Endometrial microvascular endothelial cells (primary cell): Measurements from ENCODE around the gene SPPL3. TPM values are rescaled to one million over a fixed set of nuclear protein-coding genes. Genes with fewer than 3 reads are reported as not detected.
"Not testable (repeated sequence)": the region's sequence is repeated elsewhere in the genome, so short reads cannot be mapped to it uniquely, and the experiment has no call there.

Source experiments
- in situ Hi-C: cut with HindIII; loops from 2 replicates; pipeline ENCODE4 v1.10.0; 2017; ENCODE audit warnings: low sequenced_read_pairs, low pct_unique_long_range_greater_than_20kb; ENCODE audit errors: inconsistent ontology term
- total RNA-seq: library from RNA; depleted of rRNA; stranded (reverse); fragments of >200 nt; gene quantifications from one replicate; pipeline ENCODE4 v1.2.3, GENCODE V29; 2015; ENCODE audit errors: inconsistent ontology term

The SPPL3 gene, protein sequence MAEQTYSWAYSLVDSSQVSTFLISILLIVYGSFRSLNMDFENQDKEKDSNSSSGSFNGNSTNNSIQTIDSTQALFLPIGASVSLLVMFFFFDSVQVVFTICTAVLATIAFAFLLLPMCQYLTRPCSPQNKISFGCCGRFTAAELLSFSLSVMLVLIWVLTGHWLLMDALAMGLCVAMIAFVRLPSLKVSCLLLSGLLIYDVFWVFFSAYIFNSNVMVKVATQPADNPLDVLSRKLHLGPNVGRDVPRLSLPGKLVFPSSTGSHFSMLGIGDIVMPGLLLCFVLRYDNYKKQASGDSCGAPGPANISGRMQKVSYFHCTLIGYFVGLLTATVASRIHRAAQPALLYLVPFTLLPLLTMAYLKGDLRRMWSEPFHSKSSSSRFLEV
- 14.1 TPM for total RNA-seq

DNA sequence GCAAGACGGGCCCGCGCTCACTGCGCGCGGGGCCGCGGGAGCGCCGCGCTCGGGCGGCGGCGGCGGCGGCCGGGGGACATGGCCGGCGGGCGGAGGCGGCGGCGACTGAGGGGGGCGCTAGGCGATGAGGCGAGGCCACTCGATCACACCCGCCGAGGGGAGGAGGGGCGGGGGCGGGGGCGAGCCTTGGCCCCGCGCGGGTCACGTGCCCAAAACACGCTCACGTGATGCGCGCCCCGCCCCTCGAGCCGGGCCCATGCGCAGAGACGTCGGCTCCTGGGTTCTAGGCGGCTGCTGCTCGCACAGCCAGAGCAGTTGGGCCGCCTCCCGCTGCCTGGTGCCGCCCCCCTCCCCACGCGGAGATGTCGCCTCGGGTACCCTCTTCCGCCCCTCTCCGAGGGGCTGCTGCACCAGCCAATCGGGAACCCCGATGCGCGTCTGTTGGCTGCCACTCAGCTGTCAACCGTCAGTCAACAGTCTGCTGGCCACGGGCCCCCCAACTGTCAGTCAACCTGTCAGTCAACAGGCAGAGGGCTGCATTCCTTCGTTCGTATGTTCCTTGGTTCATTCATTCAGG lies at the start of gene SPPL3:
TSS of gene SPPL3 (minus strand) at position 162 of the 577 bp plus-strand sequence. CDS start 491 bp downstream, outside the sequence.
- in situ Hi-C loops = no loop called here

DNA sequence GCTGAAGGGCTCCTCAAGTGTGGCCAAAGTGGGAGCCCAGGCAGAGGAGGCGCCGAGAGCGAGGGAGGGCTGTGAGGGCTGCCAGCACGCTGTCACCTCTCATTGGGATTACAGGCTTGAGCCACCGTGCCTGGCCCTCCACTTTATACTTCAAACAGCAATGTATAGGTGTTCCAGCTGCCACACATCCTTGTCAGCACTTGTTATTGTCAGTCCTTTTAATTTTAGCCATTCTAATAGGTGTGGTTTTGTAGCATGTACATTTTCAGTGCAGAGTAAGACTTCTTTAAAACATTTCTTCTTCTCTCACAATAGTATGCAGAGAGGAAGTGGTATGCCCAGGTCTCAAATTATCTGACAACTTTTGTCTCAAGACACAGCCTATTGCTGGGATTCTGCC lies 46.6 kb upstream of the SPPL3 start:
- in situ Hi-C loops = no loop called here

DNA sequence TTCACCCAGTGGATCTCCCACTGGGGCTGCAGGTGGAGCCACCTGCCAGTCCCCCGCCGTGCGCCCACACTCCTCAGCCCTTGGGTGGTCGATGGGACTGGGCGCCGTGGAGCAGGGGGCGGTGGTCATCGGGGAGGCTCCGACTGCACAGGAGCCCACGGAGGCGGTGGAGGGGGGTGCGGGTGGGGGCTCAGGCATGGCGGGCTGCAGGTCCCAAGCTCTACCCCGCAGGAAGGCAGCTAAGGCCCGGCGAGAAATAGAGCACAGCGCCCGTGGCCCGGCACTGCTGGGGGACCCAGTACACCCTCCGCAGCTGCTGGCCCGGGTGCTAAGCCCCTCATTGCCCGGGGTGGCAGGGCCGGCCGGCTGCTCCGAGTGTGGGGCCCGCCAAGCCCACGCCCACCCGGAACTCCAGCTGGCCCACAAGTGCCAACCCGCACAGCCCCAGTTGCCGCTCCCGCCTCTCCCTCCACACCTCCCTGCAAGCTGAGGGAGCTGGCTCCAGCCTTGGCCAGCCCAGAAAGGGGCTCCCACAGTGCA lies 46.2 kb upstream of the SPPL3 start:
- in situ Hi-C loops = not testable (repeated sequence)

DNA sequence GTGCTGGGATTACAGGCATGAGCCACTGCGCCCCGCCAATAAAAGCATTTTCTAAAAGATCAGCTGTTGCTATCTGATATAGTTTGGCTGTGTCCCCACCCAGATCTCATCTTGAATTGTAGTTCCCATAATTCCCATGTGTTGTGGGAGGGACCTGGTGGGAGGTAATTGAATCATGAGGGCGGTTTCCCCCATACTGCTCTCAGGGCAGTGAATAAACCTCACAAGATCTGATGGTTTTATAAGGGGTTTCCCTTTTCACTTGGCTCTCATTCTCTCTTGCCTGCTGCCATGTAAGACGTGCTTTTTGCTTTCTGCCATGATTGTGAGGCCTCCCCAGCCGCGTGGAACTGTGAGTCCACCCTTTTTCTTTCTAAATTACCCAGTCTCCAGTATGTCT lies 41.4 kb upstream of the SPPL3 start:
- in situ Hi-C loops = not testable (repeated sequence)

DNA sequence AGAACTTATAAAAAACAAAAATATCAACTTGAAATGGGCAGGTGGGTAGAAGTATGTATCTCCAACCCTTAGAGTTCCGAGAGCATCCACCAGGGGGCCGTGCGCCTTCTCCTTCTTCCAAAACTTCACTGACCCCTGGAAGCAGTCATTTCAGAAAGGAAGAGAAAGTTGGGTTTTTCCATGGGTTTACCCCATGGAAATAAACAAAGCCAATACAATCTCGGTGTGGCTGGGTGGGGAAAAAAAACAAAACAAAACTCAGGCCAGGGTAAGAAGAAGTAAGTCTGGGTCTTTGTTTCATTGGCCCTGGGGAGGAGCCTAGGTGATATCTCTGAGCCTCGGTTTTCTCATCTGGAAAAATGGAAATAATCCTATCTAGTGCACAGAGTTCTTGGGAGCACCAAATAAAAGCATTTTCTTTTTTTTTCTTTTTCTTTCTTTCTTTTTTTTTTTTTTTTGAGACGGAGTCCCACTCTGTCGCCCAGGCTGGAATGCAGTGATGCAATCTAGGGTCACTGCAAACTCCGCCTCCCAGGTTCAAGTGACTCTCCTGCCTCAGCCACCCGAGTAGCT lies 40.6 kb upstream of the SPPL3 start:
- in situ Hi-C loops = no loop called here

DNA sequence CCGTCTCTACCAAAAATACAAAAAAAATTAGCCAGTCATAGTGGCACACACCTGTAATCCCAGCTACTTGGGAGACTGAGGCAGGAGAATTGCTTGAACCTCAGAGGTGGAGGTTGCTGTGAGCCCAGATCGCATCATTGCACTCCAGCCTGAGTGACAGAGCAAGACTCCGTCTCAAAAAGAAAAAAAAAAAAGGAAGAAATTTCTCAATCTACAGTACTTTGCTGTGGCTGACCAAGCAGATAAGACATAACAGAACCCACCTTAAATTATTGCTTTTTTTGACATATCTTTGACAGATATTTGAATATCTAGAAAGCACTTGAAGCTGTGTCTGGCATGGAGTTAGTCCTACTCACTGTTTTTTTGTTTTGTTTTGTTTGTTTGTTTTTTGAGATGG lies 39.3 kb upstream of the SPPL3 start:
- in situ Hi-C loops = no loop called here

DNA sequence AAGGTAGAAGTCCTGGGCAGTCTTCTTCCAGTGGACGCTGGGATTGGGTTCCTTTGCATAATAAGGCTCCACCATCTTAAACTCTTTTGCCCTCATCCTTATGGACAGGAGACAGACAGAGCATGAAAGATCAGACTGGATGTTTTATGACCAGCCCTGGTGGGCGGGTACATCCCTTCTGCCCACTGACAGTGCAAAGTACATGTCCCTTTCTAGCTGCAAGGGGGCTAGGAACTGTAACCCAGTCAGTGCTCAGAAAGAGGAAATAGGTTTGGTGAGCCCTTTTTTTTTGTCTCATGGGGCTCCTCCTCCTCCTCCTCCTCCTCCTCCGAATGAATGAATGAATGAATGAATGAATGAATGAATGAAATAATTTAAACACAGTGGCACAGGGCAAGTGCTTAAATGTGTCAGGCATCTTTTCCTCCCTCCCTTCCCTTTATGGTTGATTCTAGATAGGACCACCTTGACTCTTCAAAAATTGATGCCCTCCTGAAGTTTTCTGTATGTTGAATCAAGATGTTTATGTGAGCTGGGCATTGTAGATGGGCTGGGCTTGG lies 37.8 kb upstream of the SPPL3 start:
- in situ Hi-C loops = no loop called here

DNA sequence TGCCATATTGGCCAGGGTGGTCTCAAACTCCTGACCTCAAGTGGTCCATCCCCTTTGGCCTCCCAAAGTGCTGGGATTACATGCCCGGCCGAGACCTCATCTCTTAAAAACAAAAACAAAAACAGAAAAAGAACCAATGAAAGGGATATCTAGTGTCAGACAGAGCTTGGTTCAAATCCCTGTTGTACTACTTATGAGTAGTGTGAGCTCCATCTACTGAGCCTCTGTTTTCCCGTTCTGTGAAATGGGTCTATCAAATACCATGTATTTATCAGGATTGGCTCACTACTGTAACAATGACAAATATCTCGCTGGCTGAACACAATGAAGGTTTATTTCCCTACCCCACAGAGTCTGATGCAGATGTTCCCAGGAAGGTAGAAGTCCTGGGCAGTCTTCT lies 37.3 kb upstream of the SPPL3 start:
- in situ Hi-C loops = no loop called here

DNA sequence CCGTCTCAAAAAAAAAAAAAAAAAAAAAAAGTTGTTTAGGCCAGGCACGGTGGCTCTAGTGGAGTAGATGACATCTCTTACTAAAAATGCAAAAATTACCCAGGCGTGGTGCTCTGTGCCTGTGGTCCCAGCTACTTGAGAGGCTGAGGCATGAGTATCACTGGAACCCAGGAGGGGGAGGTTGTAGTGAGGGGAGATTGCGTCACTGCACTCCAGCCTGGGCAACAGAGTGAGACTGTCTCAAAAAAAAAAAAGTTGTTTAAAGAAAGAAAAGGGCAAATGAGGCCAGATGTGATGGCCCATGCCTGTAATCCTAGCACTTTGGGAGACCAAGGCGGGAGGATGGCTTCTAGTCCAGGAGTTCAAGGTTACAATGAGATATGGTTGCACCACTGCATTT lies 36.6 kb upstream of the SPPL3 start:
- in situ Hi-C loops = no loop called here

DNA sequence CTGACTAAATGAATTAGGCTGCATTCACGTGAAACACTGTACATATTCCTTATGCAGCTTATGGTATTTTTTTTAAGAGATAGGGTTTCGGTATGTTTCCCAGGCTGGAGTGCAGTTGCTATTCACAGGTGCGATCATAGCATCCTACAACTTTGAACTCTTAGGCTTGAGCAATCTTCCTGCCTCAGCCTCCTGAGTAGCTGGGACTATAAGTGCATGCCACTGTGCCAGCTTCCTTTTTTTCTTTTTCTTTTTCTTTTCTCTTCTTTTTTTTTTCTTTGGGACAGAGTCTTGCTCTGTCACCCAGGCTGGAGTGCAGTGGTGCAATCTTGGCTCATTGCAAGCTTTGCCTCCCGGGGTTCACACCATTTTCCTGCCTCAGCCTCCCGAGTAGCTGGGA lies 35.8 kb upstream of the SPPL3 start:
- in situ Hi-C loops = no loop called here

DNA sequence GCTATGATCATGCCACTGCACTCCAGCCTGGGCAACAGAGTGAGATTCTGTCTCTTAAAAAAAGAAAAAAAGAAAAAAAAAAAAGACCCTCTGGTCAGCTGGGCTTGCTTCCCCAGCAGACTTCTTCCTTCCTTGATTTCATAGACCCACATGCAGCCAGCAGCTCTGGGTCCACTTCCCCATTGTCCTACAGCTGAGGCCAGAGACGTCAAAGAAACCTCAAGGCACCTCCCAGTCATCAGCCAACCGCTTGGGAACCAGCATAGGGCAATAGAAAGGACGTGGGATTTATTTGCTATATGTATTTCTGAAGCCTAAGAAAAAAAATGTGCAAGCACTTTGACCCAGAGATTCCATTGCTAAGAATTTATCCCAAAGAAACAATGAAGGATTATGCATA lies 35.4 kb upstream of the SPPL3 start:
- in situ Hi-C loops = no loop called here

DNA sequence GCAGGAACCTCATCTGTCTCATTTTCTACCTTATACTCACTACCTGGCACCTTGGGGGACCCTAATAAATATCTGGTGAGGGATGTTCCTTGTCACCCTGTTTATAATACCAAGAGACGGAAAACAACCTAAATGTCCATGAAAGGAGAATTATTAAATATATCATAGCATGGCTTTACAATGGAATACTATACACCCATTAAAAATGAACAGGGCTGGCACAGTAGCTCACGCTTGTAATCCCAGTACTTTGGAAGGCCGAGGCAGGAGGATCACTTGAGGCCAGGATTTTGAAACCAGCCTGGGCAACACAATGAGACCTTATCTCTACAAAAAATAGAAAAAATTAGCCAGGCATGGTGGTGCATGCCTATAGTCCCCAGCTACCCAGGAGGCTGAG lies 34.3 kb upstream of the SPPL3 start:
- in situ Hi-C loops = no loop called here

DNA sequence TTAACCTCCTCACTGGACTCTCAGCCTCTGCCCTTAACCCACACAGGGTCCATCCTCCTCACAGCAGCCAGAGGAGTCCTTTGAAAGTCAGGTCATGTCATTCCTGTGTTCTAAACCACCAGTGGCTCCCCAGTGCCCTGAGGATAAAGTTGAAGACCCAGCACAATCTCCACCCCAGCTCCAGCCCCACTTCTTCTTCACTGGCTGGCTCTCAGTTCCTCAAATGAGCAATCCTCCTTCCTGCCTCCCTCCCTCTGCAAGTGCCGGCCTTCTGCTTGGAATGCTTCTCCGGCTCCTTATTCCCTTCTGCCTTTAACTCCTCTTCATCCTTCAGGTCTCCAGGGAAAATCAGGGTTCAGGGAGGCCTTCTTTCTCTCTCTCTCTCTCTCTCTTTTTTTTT lies 32.0 kb upstream of the SPPL3 start:
- in situ Hi-C loops = no loop called here

DNA sequence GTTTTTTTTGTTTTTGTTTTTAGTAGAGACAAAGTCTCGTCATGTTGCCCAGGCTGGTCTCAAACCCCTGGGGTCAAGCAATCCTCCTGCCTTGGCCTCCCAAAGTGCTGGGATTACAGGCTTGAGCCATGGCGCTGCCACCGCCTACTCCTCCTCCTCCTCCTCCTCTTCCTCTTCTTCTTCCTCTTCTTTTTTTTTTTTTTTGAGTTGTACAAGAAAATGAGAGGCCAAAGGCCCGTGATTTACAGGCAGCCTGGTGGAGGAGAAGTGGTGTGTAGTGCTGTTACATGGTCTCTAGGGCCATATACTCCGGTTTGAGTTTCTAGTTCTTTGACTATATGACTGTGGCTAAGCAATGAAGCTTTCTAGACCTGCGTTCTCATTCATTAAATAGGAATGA lies 29.6 kb upstream of the SPPL3 start:
- in situ Hi-C loops = no loop called here

DNA sequence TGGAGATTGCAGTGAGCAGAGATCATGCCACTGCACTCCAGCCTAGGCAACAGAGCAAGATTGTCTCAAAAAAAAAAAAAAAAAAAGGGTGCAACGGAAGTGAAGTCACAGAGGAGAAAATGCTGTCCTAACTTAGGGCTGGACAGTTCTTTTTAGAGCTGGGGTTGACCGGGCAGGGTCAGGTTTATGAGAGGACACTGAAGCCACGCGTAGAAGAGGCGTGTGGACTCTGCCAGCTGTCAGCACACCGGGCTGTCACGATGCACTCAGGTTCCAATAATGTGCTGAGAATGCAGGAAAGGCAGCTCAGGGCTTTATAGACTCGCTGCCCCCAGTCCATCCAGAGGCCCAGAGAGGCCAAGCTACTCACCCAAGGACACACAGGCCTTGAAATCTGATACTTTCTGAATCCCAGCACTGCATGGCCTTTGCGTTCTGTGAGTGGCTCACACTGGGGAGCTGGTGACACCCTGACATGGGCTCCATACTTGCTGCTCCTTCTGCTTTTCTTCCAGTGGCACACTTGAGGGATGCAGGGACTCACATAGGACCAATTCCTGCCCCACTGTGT lies 28.9 kb upstream of the SPPL3 start:
- in situ Hi-C loops = no loop called here

DNA sequence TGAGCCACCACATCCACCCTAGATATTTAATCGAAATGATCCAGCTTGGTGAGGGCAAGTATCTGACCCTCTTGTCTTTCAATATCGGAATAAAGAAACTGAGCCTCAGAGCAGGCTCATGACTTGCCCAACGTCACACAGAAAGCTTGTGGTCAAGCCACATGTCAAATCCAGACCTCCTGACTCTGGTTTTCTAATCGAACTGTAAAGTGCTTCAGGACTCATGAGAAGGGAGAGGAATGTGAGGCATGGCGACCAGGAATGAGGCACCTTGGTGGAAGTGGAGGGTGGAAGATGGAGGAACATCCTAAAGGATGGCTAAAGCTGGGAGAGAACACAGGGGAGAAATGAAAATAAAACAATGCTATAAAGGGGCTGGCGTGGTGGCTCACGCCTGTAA lies 27.9 kb upstream of the SPPL3 start:
- in situ Hi-C loops = no loop called here

DNA sequence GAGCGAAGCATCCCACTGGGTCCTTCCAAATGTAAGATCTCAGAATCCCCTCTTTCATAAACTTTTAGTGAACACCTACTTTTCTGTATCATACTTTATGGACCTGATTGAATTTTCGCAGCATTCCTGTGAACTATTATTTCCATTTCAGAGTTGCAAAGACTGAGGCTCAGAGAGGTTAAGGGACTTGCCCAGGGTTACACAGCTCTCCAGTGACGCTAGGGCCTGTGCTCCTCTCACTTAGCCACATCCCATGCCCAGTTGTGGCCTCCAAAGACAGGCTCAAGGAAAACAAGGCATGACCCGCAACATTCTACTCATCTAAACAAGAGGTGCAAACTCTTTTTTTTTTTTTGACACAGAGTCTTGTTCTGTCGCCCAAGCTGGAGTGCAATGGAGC lies 25.9 kb upstream of the SPPL3 start:
- in situ Hi-C loops = no loop called here

DNA sequence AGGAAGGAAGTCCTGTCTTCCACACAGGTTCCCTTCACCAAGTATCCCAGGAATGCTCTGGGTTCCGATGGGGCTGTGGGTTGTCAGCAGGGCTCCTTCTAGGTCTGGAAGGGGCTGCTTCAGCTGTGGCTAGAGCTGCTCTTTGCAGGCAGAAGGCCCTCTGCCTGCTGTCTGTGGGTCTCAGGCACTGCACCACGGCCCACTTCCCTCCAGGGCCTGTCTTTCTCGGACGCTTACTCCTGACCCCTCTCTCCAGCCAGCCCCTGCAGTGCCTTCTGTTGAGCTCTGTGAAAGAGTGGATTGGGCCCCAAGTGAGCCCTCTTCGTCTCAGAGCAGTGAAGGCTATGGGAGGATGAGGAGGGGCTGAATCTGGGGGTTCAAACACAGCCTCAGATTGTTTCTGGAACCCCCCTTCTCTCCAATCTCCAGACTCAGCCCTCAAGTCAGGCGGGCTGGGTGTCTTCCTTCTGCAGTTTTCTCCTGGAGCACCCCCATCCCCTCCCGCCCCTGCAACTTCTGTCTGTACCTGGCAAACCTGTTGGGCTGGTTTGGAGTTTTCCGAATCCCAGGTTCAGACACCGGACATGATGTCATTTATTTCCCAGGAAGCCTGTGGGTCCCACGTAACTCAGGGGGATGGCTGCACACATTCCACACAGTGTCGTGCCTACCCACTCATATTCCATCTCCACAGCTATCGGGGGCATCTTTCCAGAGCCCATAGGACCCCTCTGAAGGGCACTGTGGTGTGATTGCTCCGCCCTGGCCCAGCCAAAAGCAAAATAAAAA lies 24.9 kb upstream of the SPPL3 start:
- in situ Hi-C loops = no loop called here
